ENCODE data around the gene LAMTOR4. TPM values are rescaled to one million over a fixed set of nuclear protein-coding genes. Genes with fewer than 3 reads are reported as not detected.
"Not testable (repeated sequence)": the region's sequence is repeated elsewhere in the genome, so short reads cannot be mapped to it uniquely, and the experiment has no call there.

The LAMTOR4 gene
- total RNA-seq, 3 donors from 2014 or later: 154 to 285 (median 207) TPM

DNA sequence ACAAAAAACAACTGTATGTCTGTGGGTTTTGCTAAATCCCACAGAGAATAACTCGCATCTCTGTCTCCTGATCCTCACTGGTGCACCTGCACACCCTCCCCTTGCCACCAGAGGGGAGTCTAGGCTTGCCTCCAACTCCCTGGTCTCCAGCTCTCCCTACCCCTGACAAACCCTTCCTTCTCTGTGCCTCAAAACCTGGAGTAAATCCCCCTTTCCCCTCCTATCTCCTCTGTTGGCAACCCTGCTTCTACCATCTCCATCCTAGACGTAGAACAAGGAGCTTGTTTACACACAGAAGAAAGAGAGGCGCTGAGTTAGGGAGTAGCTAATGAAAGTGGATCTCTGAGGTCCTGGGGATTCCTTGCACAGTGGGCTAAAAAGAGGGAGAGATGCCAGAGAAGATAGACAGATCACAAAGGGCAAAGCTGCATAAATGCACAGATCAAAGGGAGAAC, 16.0 kb upstream of the LAMTOR4 start:
- Histone ChIP-seq H3K9me3 (no peaks in the 10 kb centered on the region), H3K27ac (no peak overlapping the region), H3K4me3 (no peak overlapping the region), H3K36me3 (no peaks in the 10 kb centered on the region), H3K4me1 (no peaks in the 10 kb centered on the region), H3K27me3 (no peaks in the 10 kb centered on the region)
- no peak for DNase-seq (ENCODE audit: low spot score in 2 of 2)
- intact Hi-C loops (cut with DNase I; ENCODE audit: low total_unique reads): no loop called here
- TF ChIP-seq POLR2A (IDR thresholded peaks at IDR 0.05) (no peak), POLR2AphosphoS5 (IDR thresholded peaks at IDR 0.05) (no peak)
- TF ChIP-seq, protein P1, sequence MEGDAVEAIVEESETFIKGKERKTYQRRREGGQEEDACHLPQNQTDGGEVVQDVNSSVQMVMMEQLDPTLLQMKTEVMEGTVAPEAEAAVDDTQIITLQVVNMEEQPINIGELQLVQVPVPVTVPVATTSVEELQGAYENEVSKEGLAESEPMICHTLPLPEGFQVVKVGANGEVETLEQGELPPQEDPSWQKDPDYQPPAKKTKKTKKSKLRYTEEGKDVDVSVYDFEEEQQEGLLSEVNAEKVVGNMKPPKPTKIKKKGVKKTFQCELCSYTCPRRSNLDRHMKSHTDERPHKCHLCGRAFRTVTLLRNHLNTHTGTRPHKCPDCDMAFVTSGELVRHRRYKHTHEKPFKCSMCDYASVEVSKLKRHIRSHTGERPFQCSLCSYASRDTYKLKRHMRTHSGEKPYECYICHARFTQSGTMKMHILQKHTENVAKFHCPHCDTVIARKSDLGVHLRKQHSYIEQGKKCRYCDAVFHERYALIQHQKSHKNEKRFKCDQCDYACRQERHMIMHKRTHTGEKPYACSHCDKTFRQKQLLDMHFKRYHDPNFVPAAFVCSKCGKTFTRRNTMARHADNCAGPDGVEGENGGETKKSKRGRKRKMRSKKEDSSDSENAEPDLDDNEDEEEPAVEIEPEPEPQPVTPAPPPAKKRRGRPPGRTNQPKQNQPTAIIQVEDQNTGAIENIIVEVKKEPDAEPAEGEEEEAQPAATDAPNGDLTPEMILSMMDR (IDR thresholded peaks at IDR 0.05): peak; percentile 27 to 84 (median 73)

DNA sequence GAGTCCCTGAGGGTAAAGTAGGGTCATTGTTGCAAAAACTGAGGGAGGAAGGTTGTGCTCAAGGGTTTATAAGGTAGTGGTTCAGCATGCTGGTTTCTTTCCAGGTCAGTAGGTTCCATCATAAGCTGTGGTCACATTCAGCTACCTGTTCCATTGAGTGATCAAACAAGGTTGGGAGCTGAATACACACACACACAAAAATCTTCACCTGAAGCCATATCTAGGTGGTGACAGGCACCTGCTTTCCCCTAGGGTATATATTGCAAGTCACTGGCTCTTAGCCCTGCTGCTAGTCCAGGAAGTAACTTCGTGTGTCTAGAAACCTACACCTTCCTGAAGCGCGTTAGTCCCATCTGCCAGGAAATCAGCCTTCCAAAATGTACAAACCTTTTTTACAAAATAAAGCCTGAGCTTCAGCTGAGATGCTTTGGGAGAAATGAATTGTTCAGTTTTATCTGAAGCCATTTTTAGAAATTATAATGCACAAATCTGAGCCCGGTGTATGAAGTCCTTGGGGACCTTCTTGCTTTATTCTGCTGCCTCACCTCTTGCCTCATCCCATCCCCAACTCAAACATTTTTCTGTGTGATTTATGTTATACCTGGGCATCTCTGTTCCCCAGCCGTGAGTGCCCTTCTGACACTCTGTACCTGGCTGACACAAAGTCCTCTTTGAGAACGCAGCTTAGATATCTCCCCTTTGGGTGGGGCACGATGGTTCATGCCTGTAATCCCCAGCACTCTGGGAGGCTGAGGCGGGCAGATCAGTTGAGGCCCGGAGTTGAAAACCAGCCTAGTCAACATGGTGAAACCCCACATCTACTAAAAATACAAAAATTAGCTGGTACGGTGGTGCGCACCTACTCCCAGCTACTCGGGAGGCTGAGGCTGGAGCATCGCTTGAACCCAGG, 10.6 kb upstream of the LAMTOR4 start:
- no peaks in the 10 kb centered on the region for H3K9me3 ChIP-seq
- no peak overlapping the region for H3K4me3 ChIP-seq
- TF ChIP-seq, protein P1 (IDR thresholded peaks at IDR 0.05): no peak
- TF ChIP-seq POLR2AphosphoS5 (IDR thresholded peaks at IDR 0.05) (no peak), POLR2A (IDR thresholded peaks at IDR 0.05) (no peak)
- DNase-seq (ENCODE audit: low spot score in 2 of 2): no peak
- H3K36me3 ChIP-seq: no peaks in the 10 kb centered on the region
- H3K4me1 ChIP-seq: no peaks in the 10 kb centered on the region
- intact Hi-C loops (cut with DNase I; ENCODE audit: low total_unique reads): no loop called here
- no peaks in the 10 kb centered on the region for H3K27me3 ChIP-seq
- H3K27ac ChIP-seq: no peak overlapping the region

DNA sequence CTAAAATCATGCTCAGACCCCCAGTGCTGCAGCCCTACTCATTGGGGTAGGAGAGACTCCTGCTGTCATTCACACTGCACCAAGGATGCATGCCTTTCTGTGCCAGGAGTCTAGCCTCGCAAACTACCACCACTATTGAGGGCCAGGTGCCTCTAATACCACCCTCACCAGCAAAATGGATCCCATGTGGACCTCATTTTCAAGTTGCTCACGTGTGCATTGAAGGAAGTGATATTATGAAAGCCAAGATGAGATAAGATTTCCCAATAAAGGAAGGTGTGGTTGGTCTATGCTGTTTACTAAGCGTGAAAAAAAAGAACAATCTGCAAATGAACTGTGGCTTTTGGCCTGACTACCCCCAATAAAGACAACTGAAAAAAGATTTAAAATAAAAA, 7.2 kb upstream of the LAMTOR4 start:
- Histone ChIP-seq H3K4me3 (no peak overlapping the region), H3K4me1 (no peaks in the 10 kb centered on the region), H3K27ac (no peak overlapping the region), H3K36me3 (no peaks in the 10 kb centered on the region), H3K27me3 (no peaks in the 10 kb centered on the region), H3K9me3 (no peaks in the 10 kb centered on the region)
- intact Hi-C loops (cut with DNase I; ENCODE audit: low total_unique reads): loop anchor here (10.0 kb wide), 1 partner anchor 57 kb away; the partner anchor contains the start of genes COPS6 and ZNF3
- TF ChIP-seq POLR2AphosphoS5 (IDR thresholded peaks at IDR 0.05): no peak
- TF ChIP-seq POLR2A (IDR thresholded peaks at IDR 0.05): no peak
- TF ChIP-seq, protein P1 (IDR thresholded peaks at IDR 0.05): no peak
- DNase-seq (ENCODE audit: low spot score in 2 of 2): no peak

DNA sequence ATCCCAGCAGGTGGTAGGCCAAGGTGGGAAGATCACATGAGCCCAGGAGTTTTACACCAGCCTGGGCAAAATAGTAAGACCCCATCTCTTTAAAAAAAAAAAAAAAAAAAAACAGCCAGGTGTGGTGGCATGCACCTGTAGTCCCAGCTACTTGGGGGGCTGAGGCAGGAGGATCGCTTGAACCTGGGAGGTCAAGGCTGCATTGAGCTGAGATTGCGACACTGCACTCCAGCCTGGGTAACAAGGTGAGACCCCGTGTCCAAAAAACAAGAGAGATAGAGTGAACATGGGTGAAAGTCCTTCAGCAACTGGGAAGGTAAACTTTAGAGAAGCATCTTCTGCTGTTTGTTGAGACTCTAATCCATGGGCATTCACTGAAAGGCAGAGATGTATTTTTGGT, 6.3 kb upstream of the LAMTOR4 start:
- TF ChIP-seq POLR2AphosphoS5 (IDR thresholded peaks at IDR 0.05) (no peak), POLR2A (IDR thresholded peaks at IDR 0.05) (no peak)
- TF ChIP-seq, protein P1 (IDR thresholded peaks at IDR 0.05): no peak
- H3K4me1 ChIP-seq: no peaks in the 10 kb centered on the region
- no peaks in the 10 kb centered on the region for H3K9me3 ChIP-seq
- H3K4me3 ChIP-seq: no peak overlapping the region
- H3K27ac ChIP-seq: no peak overlapping the region
- H3K27me3 ChIP-seq: no peaks in the 10 kb centered on the region
- intact Hi-C loops (cut with DNase I; ENCODE audit: low total_unique reads): loop anchor here (10.0 kb wide), 1 partner anchor 58 kb away; the partner anchor contains the start of genes COPS6 and ZNF3
- no peak for DNase-seq (ENCODE audit: low spot score in 2 of 2)
- H3K36me3 ChIP-seq: no peaks in the 10 kb centered on the region

DNA sequence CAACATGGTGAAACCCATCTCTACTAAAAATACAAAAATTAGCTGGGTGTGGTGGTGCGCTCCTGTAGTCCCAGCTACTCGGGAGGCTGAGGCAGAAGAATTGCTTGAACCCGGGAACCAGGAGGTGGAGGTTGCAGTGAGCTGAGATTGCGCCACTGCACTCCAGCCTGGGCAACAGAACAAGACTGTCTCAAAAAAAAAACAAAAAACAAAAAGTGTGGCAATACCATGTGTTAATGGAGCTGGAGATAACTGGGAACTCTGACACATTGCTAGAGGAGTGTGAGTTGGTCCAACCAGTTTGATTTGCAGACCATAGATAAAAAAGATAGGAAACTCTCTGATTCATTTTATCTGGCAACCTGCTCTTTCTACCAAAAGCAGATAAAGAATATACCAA, 2.4 kb upstream of the LAMTOR4 start:
- intact Hi-C loops (cut with DNase I; ENCODE audit: low total_unique reads): loop anchor here (10.0 kb wide), 1 partner anchor 62 kb away; the partner anchor contains the start of genes COPS6 and ZNF3
- not testable (repeated sequence) for H3K36me3 ChIP-seq; H3K4me1 ChIP-seq; H3K4me3 ChIP-seq; H3K27me3 ChIP-seq; H3K9me3 ChIP-seq; H3K27ac ChIP-seq; DNase-seq (ENCODE audit: low spot score in 2 of 2)

Data from breast epithelium (tissue), 4 donors.